Natural killer cell (primary cell): ENCODE measurements around the gene PITPNM3. TPM values are rescaled to one million over a fixed set of nuclear protein-coding genes. Genes with fewer than 3 reads are reported as not detected.

Experiments used
- ATAC-seq, 3 donors: fragments of 150-1000 bp in 2 of 3; fragments of 200-7000 bp in 1 of 3; cut with Tn5 transposase; 1 replicate in 1 of 3; 2 replicates in 2 of 3; pipeline ENCODE4 v1.10.0; 2021; ENCODE audit warnings: mild to moderate bottlenecking in 2 of 3, moderate library complexity in 2 of 3
- DNase-seq, 2 donors: peaks; one replicate each; pipeline versions ENCODE4 v3.0.0 to v3.0.0-alpha.2; 2013 to 2021; ENCODE audit warnings: mixed read lengths in 1 of 2
- H3K27ac ChIP-seq: one replicate; pipeline ENCODE4 v1.5.1; 2013; ENCODE audit warnings: mild to moderate bottlenecking, low read length
- H3K27me3 ChIP-seq: one replicate; pipeline ENCODE4 v1.6.1; 2013; ENCODE audit warnings: low read length; ENCODE audit not compliant: control insufficient read depth, insufficient read depth
- H3K36me3 ChIP-seq: one replicate; pipeline ENCODE4 v1.6.1; 2013; ENCODE audit warnings: low read length; ENCODE audit not compliant: control insufficient read depth, insufficient read depth
- H3K4me1 ChIP-seq: one replicate; pipeline ENCODE4 v1.6.1; 2013; ENCODE audit warnings: low read length; ENCODE audit not compliant: control insufficient read depth, insufficient read depth
- H3K4me3 ChIP-seq: one replicate; pipeline ENCODE4 v1.5.1; 2013; ENCODE audit warnings: low read length
- H3K9me3 ChIP-seq: one replicate; pipeline ENCODE4 v1.6.1; 2013; ENCODE audit warnings: low read length; ENCODE audit not compliant: control insufficient read depth, insufficient read depth
- H3K27ac Mint-ChIP-seq, 2 donors: one replicate each; pipeline ENCODE4 v1.8.0; 2022; ENCODE audit warnings: mild to moderate bottlenecking in 2 of 2, mixed read lengths in 2 of 2, moderate library complexity in 1 of 2
- H3K27me3 Mint-ChIP-seq, 2 donors: one replicate each; pipeline ENCODE4 v1.8.0; 2022; ENCODE audit warnings: low read depth in 2 of 2, mixed read lengths in 2 of 2
- H3K36me3 Mint-ChIP-seq: one replicate; pipeline ENCODE4 v1.8.0; 2022; ENCODE audit warnings: mixed read lengths
- H3K4me1 Mint-ChIP-seq, 2 donors: one replicate each; pipeline ENCODE4 v1.8.0; 2022; ENCODE audit warnings: mixed read lengths in 2 of 2
- H3K4me3 Mint-ChIP-seq: one replicate; pipeline ENCODE4 v1.8.0; 2022; ENCODE audit warnings: mild to moderate bottlenecking, moderate library complexity, mixed read lengths
- H3K9me3 Mint-ChIP-seq, 2 donors: one replicate each; pipeline ENCODE4 v1.8.0; 2022; ENCODE audit warnings: mixed read lengths in 2 of 2
- WGBS: methylation state at CpG from one replicate; pipeline ENCODE4 v1.1.7; 2013; ENCODE audit warnings: missing lambda C conversion rate; ENCODE audit not compliant: insufficient coverage; 5-methylcytosine and 5-hydroxymethylcytosine counted together
- intact Hi-C: fragments of 100-400 bp; cut with micrococcal nuclease; formaldehyde crosslinking; loops from one replicate; pipeline ENCODE4 v1.14.2; 2022
- total RNA-seq, 4 donors: library from RNA; stranded (reverse); fragments of 120-200 nt in 1 of 4; gene quantifications; one replicate each; pipeline versions ENCODE4 v1.2.3 to v1.2.4, GENCODE V29; 2013 to 2022
- TF ChIP-seq, protein P1 (sequence below): fragments of 200-600 bp; IDR thresholded peaks from one replicate; pipeline ENCODE4 v1.8.0; 2022; ENCODE audit warnings: antibody characterized with exemption

PITPNM3 gene
- total RNA-seq, 3 donors from 2014 or later (not counting 1 experiment from before 2014, with no cell fraction given) = 0.42 to 0.75 (median 0.50) TPM

DNA sequence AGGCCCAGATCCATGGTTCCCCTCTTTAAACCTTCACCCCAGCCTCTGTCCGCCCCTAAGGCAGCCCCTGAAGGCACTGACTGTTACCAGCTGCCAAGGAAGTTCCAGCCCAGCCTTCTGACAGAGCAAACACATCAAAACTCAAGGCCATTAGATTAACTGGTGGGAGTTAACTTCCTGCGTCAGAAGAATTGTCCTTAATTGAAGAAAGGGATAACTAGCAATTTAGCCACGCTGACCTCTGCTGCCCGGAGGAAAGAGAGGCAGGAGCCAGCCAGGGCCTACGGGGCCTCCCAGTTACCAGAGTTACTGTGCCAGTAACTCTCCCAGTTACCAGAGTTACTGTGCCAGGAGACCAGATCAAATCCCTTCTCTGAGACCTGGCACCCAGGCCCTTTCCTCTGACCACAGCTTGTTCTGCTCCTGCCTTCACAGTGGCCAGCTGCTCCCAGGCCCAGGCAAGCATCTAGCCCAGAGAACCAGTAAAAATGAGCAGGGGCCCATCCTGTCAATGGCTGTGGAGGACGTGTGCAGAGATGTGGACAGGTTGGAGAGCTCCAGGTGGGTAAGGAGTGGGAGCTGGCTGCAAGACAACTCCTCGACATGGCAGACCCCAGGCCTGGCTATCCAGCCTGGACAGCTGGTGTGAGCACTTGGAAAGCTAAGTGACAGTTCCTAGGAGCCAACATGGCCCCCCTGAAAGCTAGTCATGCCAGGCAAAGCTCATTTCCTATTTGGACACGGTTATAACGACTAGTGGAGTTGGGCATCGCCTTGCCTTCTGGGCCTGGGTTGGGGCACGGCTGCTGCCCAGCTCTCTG, 2.8 kb upstream of the PITPNM3 start:
- Histone ChIP-seq H3K9me3 (no peaks in the 10 kb centered on the region), H3K27ac (no peak overlapping the region), H3K4me3 (no peak overlapping the region), H3K4me1 (peaks cover 13% of the 10 kb centered on the region), H3K27me3 (peaks cover 12% of the 10 kb centered on the region), H3K36me3 (no peaks in the 10 kb centered on the region)
- DNase-seq (no peak), ATAC-seq (no peak)
- H3K4me3 Mint-ChIP-seq = no peak overlapping the region
- H3K36me3 Mint-ChIP-seq = no peaks in the 10 kb centered on the region
- intact Hi-C loops = no loop called here
- H3K27ac Mint-ChIP-seq = no peak overlapping the region
- H3K9me3 Mint-ChIP-seq = no peaks in the 10 kb centered on the region
- H3K4me1 Mint-ChIP-seq = peaks cover 6 to 14% of the 10 kb centered on the region in 2 donors
- H3K27me3 Mint-ChIP-seq = peaks cover 35 to 37% of the 10 kb centered on the region in 2 donors
- WGBS = 86% methylated on average over 11 of the region's 11 CpGs
- TF ChIP-seq, protein P1, sequence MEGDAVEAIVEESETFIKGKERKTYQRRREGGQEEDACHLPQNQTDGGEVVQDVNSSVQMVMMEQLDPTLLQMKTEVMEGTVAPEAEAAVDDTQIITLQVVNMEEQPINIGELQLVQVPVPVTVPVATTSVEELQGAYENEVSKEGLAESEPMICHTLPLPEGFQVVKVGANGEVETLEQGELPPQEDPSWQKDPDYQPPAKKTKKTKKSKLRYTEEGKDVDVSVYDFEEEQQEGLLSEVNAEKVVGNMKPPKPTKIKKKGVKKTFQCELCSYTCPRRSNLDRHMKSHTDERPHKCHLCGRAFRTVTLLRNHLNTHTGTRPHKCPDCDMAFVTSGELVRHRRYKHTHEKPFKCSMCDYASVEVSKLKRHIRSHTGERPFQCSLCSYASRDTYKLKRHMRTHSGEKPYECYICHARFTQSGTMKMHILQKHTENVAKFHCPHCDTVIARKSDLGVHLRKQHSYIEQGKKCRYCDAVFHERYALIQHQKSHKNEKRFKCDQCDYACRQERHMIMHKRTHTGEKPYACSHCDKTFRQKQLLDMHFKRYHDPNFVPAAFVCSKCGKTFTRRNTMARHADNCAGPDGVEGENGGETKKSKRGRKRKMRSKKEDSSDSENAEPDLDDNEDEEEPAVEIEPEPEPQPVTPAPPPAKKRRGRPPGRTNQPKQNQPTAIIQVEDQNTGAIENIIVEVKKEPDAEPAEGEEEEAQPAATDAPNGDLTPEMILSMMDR = no peak

DNA sequence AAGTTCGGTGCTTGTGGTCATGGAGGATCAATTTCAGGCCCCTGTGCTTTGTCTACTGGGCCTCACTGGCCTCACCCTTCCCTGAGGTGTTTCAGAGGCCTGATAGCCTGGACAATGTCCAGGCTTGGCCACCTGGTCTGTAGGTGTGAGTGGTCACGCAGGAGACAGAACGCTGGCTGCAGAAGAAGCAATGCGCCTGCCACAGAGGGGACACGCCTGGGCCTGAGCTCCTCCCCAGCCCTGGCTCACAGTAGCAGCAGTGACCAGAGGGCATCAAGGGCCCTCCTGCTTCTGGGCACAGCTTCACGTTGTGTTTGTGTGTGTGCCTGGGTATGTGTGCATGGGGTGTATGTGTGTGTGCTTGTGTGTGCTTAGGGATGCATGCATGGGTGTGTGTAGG, 1.9 kb upstream of the PITPNM3 start:
- H3K27me3 Mint-ChIP-seq = peaks cover 44 to 45% of the 10 kb centered on the region in 2 donors
- H3K4me1 Mint-ChIP-seq = peaks cover 6 to 14% of the 10 kb centered on the region in 2 donors
- H3K4me1 ChIP-seq = peaks cover 13% of the 10 kb centered on the region
- no peaks in the 10 kb centered on the region for H3K36me3 ChIP-seq
- H3K27ac Mint-ChIP-seq = no peak overlapping the region
- no peaks in the 10 kb centered on the region for H3K36me3 Mint-ChIP-seq
- no peaks in the 10 kb centered on the region for H3K9me3 Mint-ChIP-seq
- TF ChIP-seq, protein P1 = no peak
- peak in 1 of 3 donors; percentile 28 for ATAC-seq
- 92% methylated on average over 6 of the region's 6 CpGs for WGBS
- DNase-seq = no peak
- no peaks in the 10 kb centered on the region for H3K9me3 ChIP-seq
- H3K4me3 Mint-ChIP-seq = no peak overlapping the region
- peaks cover 12% of the 10 kb centered on the region for H3K27me3 ChIP-seq
- no peak overlapping the region for H3K27ac ChIP-seq
- H3K4me3 ChIP-seq = no peak overlapping the region
- intact Hi-C loops = no loop called here

DNA sequence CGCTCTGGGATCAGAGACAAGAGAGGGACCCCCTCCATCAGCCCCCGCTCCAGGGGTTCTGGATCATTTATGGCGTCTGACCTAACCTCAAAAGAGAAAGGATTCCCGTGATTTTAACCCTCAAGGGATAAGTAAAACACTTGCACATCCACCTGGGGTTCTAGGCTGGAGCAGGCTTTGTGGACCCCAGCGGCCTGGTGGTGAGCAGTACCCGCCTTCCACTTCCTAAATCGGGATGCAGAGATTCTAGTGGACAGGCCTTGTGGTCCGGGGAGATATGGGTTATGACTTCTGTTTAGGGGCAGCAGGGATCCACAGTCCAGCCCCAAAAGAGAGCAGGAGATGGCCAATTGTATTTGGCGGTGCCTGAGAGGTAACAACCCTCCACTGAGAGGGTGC, 684 bp upstream of the PITPNM3 start:
- H3K4me1 ChIP-seq = peaks cover 13% of the 10 kb centered on the region
- intact Hi-C loops = no loop called here
- H3K4me3 Mint-ChIP-seq = peak overlapping the region; percentile 64
- 71% methylated on average over 9 of the region's 9 CpGs for WGBS
- H3K36me3 ChIP-seq = no peaks in the 10 kb centered on the region
- DNase-seq (no peak), ATAC-seq (no peak)
- H3K27ac ChIP-seq = no peak overlapping the region
- TF ChIP-seq, protein P1 = no peak
- H3K4me1 Mint-ChIP-seq = peaks cover 6 to 14% of the 10 kb centered on the region in 2 donors
- no peaks in the 10 kb centered on the region for H3K9me3 ChIP-seq
- H3K9me3 Mint-ChIP-seq = no peaks in the 10 kb centered on the region
- no peak overlapping the region for H3K4me3 ChIP-seq
- no peak overlapping the region for H3K27ac Mint-ChIP-seq
- peaks cover 46 to 52% of the 10 kb centered on the region in 2 donors for H3K27me3 Mint-ChIP-seq
- no peaks in the 10 kb centered on the region for H3K36me3 Mint-ChIP-seq
- H3K27me3 ChIP-seq = peaks cover 12% of the 10 kb centered on the region
